22Rv1 (cell line): Measurements from ENCODE around the gene RPL32.

ENCODE experiments used
- H3K27ac ChIP-seq: fragments of 450-650 bp; 2 replicates; pipeline ENCODE4 v1.5.1; 2017
- ZFX ChIP-seq: fragments of 450-650 bp; IDR thresholded peaks from 2 replicates; pipeline ENCODE4 v1.6.1; 2017; ENCODE audit warnings: antibody characterized with exemption, borderline replicate concordance
- TF ChIP-seq, protein P1 (sequence below): fragments of 450-650 bp; IDR thresholded peaks from 2 replicates; pipeline ENCODE4 v1.5.1; 2017; ENCODE audit warnings: mild to moderate bottlenecking

RPL32 gene

DNA sequence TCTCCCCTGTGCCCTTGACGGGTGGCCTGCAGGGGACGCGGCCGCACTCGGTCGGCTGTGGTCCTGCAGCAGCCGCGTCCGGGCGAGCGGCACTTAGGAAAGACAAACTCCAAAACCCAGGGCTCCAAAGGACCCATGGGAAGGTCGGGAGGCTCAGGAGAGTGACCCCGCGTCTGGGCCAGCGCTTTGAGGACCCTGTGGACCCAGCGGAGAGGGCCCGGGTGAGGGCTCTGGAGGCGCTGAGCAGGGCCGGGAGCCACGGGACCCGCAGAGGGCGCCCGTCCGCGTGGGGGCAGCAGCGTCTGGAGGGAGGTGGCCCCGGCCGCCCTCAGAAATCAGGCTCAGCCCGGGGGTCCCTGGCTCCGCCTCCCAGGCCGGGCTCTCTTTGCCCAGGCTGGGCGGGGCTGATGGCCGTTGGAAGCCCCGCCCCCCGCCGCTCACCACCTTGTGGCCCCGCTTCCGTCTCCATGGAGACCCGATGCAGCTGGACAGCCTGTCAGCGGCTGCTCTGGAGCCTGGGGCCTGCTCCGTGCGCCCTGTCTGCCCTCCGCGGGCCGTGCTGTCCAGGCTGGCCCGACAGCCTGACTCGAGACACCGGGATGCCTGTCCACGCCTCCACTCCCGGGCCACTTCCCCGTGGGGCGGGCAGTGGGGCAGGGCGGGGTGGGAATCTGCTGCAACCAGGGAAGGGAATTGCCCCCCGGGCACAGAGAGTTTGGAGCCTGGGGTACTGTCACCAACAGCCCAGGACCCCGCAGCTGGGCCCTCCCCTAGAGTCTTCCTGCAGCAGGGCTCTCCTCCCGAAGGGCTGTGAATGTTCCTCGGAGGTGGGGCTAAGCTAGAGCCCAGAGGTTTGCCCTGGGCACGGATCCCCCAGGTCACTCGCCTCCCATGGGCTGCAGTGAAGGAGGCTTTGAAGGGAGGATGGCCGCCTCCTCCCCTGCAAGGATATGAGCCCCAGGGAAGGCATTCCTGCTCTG, 34.8 kb upstream of the RPL32 start:
- TF ChIP-seq, protein P1, sequence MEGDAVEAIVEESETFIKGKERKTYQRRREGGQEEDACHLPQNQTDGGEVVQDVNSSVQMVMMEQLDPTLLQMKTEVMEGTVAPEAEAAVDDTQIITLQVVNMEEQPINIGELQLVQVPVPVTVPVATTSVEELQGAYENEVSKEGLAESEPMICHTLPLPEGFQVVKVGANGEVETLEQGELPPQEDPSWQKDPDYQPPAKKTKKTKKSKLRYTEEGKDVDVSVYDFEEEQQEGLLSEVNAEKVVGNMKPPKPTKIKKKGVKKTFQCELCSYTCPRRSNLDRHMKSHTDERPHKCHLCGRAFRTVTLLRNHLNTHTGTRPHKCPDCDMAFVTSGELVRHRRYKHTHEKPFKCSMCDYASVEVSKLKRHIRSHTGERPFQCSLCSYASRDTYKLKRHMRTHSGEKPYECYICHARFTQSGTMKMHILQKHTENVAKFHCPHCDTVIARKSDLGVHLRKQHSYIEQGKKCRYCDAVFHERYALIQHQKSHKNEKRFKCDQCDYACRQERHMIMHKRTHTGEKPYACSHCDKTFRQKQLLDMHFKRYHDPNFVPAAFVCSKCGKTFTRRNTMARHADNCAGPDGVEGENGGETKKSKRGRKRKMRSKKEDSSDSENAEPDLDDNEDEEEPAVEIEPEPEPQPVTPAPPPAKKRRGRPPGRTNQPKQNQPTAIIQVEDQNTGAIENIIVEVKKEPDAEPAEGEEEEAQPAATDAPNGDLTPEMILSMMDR = peak; percentile 55
- no peak for TF ChIP-seq ZFX
- no peak overlapping the region for H3K27ac ChIP-seq

DNA sequence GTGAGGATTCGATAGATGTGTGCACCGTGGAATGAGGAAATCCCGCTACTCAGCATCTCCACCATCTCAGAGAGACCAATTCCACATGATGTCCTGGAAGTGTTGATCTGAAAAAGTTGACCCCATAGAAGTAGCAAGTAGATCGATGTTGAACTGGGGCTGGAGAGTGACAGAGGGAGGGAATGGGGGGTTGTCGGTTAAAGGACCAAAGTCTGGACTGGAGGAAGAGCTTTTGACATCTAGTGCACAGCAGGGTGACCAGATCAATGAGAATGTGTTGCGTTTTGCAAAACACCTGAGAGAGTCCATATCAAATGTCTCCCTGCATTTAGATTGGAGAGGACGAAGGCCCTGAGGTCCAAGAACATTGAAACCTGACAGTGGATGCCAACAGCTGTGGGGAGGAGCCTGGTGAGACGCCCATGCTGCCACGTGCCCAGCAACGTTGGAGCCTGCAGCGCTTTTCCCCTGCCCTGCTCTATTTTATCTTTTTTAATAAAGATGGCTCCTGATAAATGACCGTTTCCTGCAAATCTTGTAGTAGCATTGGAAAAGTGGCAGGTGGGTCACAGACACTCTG, 30.1 kb upstream of the RPL32 start:
- H3K27ac ChIP-seq = no peak overlapping the region
- no peak for TF ChIP-seq ZFX
- TF ChIP-seq, protein P1 = no peak

DNA sequence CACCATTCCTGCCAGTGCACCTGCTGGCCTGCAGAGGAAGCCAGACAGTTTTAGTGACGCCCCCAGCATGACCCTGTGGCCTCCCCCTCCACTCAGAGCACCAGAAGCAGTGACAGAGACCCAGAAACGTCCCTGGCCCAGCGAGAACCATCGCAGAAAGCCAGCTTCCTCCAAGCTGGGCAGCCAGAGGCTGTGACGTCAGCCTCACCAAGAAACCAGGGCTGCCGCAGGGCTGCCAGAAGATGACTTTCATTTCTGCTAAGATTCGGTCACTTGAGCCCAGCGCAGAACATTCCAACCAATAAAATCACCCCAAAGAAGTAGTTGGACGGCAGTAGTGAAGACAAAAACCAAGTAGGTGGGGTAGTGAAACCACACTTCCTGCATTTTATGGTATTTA, 29.6 kb upstream of the RPL32 start:
- no peak overlapping the region for H3K27ac ChIP-seq
- no peak for TF ChIP-seq ZFX
- TF ChIP-seq, protein P1 = no peak

DNA sequence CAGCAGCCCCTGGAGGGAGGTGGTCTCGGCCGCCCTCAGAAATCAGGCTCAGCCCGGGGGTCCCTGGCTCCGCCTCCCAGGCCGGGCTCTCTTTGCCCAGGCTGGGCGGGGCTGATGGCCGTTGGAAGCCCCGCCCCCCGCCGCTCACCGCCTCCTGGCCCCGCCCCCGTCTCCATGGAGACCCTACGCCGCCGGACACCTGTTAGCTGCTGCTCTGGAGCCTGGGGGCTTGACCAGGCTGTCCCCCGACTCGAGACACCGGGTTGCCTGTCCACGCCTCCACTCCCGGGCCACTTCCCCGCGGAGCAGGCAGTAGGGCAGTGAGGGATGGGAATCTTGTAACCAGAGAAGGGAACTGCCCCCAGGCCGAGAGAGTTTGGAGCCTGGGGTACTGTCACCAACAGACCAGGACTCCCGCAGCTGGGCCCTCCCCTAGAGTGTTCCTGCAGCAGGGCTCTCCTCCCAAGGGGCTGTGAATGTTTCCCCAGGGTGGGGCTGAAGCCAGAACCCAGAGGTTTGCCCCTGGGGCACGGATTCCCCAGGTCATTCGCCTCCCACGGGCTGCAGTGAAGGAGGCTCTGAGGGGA, 27.8 kb upstream of the RPL32 start:
- H3K27ac ChIP-seq = no peak overlapping the region
- TF ChIP-seq, protein P1 = no peak
- TF ChIP-seq ZFX = no peak

DNA sequence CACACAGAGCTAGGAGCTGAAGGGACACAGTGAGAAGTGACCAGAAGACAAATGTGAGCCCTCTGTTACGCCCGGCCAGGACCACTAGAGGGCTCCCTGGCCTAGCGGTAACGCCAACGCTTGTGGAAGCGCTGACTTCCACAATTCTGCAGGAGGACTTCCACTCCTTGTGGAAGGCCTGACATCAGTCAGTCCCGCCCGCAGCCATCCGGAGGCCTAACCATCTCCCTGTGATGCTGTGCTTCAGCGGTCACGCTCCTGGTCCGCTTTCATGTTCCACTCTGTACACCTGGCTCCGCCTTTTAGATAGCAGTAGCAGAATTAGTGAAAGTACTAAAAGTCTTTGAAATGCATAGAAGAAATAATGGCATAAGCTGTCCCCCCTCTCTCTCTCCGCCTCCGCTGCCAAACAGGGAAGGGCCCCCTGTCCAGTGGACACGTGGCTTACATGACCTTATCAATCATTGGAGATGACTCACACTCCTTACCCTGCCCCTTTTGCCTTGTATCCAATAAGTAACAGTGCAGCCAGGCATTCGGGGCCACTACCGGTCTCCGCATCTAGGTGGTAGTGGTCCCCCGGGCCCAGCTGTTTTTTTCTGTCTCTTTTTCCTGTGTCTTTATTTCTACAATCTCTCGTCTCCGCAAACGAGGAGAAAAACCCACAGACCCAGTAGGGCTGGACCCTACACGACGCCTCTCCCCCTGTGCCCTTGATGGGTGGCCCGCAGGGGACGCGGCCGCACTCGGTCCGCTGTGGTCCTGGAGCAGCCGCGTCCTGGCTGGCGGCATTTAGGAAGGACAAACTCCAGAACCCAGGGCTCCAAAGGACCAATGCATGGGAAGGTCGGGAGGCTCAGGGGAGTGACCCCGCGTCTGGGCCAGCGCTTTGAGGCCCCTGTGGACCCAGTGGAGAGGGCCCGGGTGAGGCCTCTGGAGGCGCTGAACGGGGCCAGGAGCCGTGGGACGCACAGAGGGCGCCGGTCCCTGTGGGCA, 27.0 kb upstream of the RPL32 start:
- H3K27ac ChIP-seq = no peak overlapping the region
- TF ChIP-seq ZFX = no peak
- TF ChIP-seq, protein P1 = peak; percentile 97

DNA sequence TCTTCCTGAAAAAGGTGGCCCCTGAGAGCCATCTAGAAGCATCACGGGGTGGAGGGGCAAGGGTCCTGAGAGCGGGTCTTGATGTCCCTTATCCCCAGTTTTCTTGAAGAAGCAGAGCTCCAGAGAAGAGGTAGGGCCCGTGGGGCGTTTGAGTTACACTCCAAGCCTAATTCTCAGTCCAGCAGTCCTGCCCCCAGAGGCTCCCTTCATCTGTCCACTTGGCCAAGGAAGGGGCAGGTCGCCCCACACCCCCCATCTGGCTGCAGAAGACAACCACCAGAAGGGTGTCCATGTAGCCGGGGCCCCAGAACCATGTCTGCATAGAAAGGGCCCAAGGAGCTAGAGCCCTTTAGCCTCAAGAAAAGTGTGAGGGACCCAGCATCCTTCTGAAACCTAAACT, 25.5 kb upstream of the RPL32 start:
- TF ChIP-seq, protein P1 = no peak
- H3K27ac ChIP-seq = no peak overlapping the region
